ENCODE measurements around the gene MISP3.
A peak's percentile ranks its signal among the peaks of the same experiment; 100 is the strongest.

MISP3 gene

DNA sequence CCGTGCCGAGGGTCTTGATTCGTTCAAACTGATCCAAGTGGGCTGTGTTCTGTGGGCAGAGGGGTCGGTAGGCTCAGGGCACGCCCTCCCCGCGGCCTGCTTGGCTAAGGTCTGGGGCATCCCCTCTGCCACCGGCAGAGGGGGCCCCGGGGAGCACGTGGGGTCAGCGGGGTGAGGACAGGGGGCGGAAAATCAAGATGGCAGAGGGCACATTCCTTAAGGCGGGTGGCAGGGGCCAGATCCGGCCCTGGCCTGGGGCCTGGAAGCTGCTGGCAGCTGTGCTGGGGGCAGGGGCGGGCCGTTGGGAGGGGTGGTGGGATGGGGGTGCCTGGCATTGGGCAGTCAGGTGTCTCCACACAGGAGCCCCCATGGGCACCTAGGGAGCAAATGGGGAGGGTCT lies 34.3 kb downstream of the MISP3 start:
- DNase-seq, result no peak

DNA sequence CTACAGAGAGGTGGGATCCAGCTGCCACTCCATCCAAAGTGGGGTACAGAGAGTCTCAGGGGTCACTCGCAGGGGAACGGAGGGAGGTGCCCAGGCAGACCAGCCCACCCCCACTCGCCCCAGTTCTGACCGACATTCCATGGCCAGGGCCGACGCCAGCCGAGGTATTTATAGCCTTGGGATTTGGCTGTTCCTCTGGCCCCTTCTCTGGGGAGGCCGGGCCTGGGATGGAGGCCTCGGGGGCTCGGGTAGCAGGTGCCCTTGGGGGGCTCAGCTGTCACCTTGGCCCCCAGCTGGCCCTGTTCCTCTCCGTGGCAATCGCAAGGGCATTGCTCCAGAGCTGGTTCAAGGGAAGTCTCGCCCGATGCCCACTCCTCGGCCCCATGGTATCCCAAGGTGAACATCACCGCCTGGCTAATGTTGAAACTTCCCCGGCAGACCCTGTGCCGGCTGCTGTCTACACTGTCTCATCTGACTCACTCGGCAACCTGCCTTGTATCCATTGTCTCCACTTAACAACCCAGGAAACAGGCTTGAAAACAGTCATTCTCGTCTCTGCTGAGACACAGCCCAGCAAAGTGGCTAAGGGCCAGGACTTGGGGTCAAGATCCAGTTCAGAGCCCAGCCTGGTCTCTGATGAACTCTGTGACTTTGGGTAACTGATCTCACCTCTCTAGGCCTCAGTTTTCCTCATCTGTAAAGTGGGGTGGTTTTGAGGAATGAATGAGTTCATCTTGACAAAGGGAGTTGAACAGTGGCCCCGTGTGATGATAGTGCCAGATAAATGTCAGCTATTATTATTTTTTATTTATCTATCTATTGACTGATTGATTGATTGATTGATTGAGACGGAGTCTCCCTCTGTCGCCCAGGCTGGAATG lies 35.2 kb downstream of the MISP3 start:
- no peak for DNase-seq

DNA sequence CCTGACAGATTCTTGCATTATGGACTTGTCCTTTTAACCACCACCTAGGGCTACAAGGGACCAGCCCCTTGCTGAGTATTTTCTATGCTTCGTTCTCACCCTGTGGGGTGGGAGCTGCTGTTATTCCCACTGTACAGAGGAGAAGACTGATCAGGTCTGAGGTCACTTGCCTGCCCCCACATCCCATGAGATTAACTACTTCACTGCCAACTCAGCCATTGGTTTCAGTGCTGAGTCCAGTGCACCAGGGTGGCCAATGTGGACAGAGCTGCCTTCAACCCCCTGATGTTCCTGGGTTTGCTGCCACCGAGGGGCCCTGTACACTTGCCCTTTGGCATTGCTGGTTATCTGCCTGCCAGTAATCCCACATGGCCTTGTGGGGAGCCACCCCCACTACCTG lies 38.1 kb downstream of the MISP3 start:
- no peak for DNase-seq

DNA sequence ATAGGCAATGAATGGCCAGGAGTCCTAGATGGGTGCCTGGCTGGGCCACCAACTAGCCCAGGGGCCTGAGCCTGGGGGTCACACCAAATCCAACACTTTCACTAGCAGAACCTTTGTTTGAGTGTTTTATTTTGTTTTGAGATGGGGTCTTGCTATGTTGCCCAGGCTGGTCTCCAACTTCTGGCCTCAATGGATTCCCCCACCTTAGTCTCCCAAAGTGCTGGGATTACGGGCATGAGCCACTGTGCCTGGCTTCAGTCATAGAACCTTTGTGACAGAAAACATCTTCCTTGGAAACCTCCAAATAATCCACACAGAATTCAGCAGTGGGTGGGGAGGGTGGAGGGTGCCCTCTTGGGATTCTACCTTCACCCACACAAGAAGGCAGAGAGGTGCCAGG lies 38.9 kb downstream of the MISP3 start:
- no peak for DNase-seq

DNA sequence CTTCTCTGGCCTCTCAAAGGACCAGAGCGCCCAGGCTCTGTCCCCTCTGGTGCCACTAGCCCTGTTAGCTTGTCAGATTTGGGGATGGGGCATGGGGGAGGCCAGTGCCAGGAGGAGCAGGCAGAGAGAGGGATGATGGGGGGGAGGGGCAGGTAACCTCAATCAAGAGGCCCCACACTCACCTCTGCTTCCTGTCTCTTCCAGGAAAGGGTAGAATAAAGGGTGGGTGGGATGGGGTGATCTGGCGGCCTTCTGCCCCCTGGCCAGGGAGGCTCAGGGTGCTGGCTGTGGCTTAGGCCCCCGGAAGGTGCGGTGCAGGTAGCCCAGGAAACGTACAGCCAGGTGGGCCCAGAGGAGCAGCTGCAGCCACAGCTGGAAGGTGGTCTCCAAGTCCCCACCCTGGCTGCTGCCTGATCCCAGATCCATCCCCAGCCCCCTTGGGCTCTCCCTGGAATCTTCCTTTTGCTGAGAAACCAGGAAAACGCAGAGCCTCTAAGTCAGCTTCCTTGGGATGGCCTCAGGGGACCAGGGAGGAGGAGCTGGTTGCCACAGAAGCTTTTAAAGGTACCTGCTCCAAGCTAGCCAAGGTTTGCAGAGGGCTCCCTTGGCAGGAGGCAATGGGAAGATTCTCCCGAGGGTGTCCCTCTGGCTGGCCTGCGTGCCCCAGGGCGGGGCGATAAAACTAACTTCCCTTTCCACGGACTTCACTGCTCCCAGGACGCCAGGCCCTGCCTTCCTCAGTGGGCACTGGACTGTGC lies 39.6 kb downstream of the MISP3 start:
- DNase-seq, result no peak

DNA sequence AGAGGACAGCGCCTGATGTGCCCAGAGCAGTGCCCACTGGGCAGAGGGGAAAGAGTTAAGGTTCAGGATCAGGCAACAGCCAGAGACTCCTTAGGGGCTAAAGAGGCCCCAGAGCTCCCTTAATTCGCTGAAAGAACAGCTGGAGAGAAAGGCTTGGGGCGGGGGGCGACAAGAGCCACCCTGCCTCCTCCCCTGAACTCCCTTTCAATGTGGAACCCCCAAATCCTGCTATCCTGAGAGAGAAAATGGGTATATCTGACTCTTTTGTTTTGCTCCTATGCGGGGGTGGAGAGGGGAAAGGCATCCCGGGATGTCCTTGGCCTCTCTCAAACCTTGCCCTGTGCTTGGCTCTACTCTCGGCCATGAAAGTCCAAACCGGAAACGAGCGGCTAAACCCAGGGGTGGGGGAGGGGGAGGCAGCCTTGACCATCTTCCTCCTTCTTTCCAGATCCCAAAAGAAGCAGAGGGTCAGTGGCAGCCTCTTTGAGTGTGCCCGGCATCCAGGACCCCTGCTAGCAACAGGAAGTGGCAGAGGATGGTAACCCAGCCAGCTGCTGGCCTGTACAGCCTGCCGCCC lies 40.3 kb downstream of the MISP3 start:
- no peak for DNase-seq

DNA sequence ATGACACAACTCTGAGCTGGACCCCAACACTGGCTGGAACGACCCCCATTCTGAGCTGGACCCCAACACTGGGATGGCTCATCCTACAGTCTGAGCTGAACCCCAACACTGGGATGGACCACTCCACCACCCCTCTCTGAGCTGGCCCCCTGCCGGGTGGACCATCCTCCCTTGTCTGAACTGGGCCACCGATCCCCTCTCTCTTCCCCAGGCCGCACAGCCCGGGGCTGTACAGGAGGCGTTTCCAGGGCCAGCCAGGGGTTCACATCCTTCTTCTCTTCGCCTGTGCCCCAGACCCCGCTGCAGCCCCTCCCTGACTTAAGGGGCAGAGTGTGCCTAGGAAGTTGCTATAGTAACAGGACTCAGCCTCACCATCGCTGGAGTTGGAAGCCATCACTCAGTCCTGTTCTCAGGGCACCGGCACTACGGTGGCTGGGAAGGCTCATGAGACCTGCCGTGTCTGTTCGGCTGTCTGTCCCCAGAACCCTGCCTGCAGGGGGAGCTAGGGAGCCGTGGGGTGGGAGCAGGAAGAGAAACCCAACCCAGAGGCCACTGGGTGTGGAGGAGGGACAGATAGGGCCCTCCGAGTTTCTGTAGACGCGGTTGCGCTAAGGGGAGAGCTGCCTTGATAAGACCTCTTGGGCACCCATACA lies 41.3 kb downstream of the MISP3 start:
- no peak for DNase-seq

DNA sequence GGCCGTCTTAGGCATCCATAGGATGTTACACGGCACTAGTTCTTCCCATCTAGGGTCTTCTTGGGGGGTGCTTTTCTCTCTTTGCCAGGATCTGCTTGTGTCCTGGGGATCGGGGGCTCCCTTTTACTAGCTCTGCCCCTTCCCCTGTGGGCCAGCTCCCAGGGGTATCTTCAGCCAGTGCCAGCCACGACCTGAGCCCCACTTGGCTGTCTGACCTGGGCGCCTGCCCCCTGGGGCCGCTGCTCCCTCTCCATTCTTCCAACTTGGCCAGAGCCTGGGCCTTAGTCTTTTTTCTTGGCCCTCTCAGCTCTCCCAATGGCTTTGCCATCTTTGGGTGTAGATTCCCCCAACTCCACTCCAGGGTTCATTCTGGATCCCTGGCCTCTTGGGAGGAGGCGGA lies 41.9 kb downstream of the MISP3 start:
- DNase-seq, result no peak

DNA sequence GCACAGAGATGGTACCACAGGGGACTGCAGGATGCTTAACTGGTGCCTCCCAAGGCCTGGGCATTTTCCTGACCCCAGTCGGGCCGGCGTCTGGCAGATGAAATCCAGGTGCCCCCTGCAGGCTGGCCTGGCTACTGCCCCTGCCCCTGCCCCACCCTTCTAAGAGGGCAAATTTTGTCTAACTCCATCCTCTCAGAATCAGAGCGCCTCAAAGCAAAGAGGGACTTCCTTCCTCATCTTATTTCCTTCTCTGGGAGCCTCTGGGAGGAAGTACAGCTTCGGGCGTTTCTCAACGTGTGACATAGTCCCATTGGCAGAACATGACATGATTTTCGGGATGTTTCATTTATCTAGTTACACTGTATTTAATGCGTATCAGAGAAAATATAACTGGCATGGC lies 42.3 kb downstream of the MISP3 start:
- DNase-seq, result peak; percentile 28

DNA sequence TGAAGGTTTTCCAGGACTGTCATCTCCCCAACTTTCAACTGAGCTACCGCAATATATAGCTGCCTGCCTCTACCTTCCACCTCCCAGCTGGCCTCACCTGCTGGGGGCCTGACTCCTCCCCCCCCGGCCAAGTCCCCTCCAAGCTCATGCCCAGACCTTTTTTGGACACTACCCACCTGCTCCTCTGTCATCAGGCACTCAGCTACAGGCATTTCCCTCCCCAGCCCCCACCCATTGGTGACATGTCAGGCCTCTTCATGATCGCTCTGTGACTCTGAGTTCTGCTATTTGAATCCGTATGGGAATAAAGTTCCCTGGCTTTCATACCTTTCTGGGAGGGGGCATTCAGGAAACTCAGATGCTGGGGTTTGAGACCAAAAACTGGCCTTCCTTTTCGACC lies 43.2 kb downstream of the MISP3 start:
- DNase-seq, result no peak

DNA sequence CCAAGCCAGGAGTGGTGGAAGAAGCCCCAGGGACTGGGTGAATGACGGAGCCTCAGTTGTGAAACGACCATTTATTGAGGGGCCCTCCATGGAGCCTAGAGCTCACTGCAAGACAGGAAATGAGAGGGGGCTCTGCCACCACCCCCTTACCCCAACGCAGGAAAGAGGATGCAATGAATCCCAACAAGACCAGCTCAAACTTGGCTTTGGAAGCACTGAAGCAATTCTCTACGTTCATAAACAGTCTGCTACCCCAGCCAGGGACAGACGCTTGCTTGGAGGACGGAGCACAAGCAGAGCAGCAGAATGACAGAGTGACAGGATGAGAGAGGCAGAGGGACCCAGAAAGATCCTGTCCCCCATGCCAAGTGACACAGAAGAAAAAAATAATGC lies 43.9 kb downstream of the MISP3 start:
- DNase-seq, result no peak

DNA sequence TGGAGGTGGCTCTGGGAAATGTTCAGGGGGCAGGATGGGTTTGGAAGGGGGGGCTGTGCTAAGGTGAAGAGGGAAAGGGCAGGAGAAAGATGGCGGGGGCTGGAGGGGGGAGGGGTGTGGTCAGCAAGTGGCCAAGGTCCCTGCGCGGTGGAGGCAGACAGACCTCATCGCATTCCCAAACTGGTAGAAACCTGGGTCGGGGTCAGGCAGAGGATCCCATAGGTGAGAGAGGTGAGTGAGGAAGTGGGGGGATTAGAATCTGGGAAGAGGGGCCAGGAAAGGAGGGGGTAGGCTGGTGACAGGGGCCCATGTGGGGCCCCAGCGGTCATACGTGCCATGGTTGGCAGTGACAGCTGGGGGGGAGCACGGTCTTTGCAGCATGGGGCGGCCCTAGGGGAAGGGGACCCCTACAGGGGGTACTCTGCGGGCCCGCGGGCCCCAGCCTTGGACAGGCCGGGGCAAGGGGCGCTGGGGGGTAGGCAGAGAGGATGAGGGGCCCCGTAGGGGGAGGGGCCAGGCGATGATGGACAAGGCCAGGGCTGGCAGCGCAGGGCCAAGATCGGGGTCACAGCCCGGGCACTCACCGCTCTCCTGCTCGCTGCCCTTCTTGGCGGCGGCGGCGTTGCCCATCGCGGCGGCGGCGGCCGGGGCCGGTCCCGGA lies 44.5 kb downstream of the MISP3 start:
- peak; percentile 30 for DNase-seq

DNA sequence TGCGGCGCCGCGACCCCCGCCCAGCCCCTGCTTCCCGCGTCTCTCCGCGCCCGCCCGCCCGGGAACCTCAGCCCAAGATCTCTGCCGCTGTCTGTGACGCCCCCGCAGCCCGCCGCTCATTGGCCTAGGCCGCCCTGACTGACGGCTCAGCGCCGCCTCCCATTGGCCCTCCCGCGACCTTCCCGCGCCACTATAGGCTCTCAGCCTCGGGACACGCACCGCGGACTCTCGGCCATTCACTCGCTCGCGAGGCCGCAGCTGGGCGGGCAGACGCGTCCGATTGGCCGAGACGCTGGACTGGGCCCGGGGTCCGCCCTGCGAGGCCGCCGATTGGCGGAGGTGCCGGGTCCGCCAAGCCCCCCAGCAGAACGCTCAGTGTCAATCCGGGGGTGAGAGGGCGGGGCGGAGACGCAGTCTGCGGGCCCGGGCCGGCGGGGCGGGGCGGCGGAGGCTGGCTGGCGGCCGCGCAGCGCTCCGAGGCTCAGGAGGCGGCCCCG lies 45.1 kb downstream of the MISP3 start, which contains the start of gene PRKACA:
TSS of gene PRKACA (minus strand) at position 95 of the 497 bp plus-strand sequence. CDS start 215 bp downstream, outside the sequence.
- DNase-seq, result peak; percentile 99

DNA sequence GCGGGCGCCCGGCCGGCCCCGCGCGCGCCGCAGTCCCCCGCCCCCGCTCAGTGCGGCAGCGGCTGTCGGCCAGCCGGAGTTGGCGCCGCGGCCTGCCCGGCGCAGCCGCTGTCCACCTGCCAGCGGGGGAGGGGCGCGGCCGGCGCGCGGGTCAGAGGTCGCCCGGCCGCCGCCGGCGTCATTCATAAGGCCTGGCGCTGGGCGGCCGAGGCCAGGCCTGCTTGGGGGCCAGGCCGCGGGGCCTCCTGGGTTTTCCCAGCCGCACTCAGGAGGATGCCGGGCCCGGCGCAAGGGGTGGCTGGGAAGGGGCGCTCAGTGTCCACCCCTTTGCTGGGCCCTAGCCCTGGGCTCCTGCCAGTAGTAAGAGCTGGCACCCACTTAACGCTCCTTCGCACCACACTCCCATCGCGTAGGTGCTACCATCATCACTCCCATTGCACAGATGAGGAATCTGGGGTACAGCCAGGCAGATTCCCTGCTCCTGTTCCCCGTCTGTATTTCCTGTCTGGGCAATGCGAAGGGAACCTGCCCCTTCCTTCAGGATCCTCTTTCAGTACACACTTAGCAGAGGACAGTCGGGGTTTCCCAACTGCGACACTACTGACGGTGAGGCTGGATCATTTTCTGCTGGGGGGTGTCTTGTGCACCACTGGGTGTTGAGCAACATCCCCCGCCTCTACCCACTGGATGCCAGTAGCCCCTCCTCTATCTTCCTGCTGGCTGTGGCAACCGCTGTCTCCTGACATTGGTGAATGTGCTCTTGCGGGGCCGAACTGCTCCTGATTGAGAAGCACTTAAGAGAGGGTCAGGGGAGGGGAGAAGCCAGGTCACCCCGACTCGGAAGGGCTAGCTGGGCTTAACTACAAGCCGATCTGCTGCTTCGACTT lies 45.8 kb downstream of the MISP3 start:
- peak; percentile 93 for DNase-seq

DNA sequence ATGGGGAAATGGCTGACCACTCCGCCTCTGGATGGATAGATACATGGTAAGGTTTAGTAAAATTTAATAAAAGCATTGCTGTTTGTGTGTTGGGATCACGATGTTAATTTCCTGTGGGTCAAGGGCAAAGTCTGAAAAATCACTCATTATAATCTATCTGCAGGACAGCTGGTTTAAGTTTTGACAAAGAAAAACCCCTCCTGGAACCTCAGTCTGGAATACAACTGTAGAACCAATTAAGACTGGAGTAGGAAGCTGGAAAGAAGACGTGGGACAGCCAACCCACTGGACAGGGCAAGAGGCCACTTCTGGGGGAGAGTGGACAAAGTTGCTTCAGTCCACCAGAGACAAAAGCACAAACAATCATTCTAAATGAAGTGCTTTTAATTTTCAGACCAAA lies 46.6 kb downstream of the MISP3 start:
- DNase-seq, result no peak

DNA sequence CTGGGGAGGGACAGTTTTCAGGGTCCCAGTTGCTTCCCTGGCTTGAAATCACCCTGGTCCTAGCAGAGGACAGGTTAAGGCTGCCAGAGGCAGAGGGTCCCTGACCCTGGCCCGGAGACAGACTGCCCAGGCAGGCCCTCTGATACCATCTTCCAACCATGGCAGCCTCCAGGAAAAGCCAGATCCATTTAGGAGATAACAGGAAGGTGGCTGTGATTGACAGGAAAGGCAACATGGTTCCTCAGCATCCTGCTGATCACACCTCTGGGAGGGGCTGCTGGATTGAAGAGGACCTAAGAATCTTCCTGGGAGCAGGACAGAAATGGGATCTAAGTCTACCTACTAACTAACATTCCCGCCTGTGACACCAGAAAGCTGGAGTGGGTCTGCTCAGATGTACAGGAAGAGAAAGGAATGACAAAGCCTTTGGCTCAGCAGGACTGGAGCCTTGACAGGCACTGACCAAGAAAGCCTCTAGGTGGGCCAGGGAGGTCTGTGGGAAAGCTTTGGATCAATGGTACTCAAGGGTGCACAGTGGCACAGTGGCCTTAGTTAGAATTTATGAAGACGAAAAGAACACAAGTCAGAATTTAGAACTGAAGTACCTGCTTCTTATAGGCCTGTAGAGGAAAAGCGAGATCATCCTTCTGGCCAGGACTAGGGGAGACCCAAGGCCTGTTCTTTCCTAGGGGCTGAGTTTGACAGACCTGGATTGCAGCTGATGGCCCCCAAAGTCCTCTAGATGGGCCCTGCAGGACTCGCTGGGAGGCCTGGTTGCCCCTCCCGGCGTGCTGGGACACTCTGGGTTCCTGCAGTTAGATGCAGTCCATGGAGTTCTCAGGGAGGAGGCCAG lies 47.3 kb downstream of the MISP3 start:
- DNase-seq, result no peak

DNA sequence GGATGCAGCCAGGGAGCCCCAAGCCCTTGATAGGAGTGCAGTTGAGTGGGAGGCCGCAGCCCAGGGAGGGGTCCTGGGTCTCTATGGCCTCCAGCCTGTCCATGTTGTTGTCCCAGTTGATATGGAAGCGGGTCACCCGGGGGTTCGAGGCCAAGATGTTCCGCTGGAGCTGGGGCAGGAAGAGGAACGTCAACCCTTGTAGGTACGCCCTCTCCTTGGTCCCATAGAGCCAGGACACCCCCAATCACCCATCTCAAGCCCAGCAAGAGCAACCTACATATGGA lies 47.9 kb downstream of the MISP3 start:
- DNase-seq, result no peak

DNA sequence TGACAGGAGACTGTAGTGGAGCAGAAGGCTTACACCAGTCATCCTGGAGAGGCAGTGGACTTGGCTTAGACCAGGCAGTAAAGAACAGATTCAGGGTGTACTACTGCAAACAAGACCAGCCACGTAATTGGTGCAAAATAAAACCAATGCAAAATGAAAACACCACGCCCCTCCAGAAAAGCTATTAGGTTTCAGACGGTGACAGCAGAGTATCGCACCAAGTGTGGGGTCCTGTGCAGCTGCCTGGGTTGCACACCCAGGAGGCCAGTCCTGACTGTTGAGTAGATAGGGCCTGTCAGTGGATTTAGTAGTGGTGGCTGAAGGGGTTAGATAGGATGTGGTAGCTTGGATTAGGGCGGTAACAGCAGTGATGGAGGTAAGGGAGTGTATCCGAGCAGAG lies 50.3 kb downstream of the MISP3 start:
- no peak for DNase-seq

Data from NCI-H146 (cell line).